Ascending aorta (tissue), 2 donors: ENCODE data around the gene PTGES2. TPM values are rescaled to one million over a fixed set of nuclear protein-coding genes. Genes with fewer than 3 reads are reported as not detected.
"Not testable (repeated sequence)": the region's sequence is repeated elsewhere in the genome, so short reads cannot be mapped to it uniquely, and the experiment has no call there.

ENCODE experiments used
- DNase-seq, 2 donors: peaks; one replicate each; pipeline ENCODE4 v3.0.0-alpha.2; 2019; ENCODE audit warnings: low spot score in 2 of 2
- H3K27ac ChIP-seq, 2 donors: fragments of 200-600 bp; sonication (generic); one replicate each; pipeline ENCODE4 v1.5.1; 2016 to 2017; ENCODE audit warnings: mild to moderate bottlenecking in 1 of 2
- H3K27me3 ChIP-seq: fragments of 200-600 bp; sonication (generic); one replicate; pipeline ENCODE4 v1.5.1; 2017
- H3K36me3 ChIP-seq, 2 donors: fragments of 200-600 bp; sonication (generic); one replicate each; pipeline ENCODE4 v1.5.1; 2016
- H3K4me1 ChIP-seq, 2 donors: fragments of 200-600 bp; sonication (generic); one replicate each; pipeline ENCODE4 v1.5.1; 2016 to 2017; ENCODE audit warnings: mild to moderate bottlenecking in 1 of 2
- H3K4me3 ChIP-seq, 2 donors: fragments of 200-600 bp; sonication (generic); one replicate each; pipeline ENCODE4 v1.5.1; 2016 to 2017; ENCODE audit warnings: mild to moderate bottlenecking in 1 of 2
- H3K9me3 ChIP-seq, 2 donors: fragments of 200-600 bp; sonication (generic); one replicate each; pipeline ENCODE4 v1.5.1; 2016
- CTCF ChIP-seq, 3 experiments: fragments of 200-600 bp in 2 of 3; fragments of 450-650 bp in 1 of 3; sonication (generic) in 2 of 3; IDR thresholded peaks; one replicate each; pipeline ENCODE4 v1.5.1; 2016 to 2019; ENCODE audit warnings: antibody characterized with exemption in 3 of 3, mild to moderate bottlenecking in 1 of 3, moderate library complexity in 1 of 3
- intact Hi-C: fragments of 100-400 bp; cut with DNase I; formaldehyde crosslinking; loops from one replicate; pipeline ENCODE4 v1.15.1; 2023
- total RNA-seq: library from RNA; depleted of rRNA; stranded (reverse); fragments of >200 nt; gene quantifications from one replicate; pipeline ENCODE4 v1.1.0, GENCODE V29; 2016

The PTGES2 gene
- total RNA-seq, 1 donor from 2014 or later, result 97.2 TPM

- TF ChIP-seq CTCF (IDR thresholded peaks at IDR 0.05), result no peak
- no peak overlapping the region for H3K27ac ChIP-seq
- DNase-seq, result no peak
Measured at GRCh38 chr9:128115187-128116103, 12.1 kb downstream of the PTGES2 start.

GRCh38 chr9:128114326-128115186 is 13.0 kb downstream of the PTGES2 start:
- no peak for TF ChIP-seq CTCF (IDR thresholded peaks at IDR 0.05)
- intact Hi-C loops, result loop anchor here (5.0 kb wide), 1 partner anchor 77 kb away; no protein-coding TSS in a partner anchor

More at GRCh38 chr9:128115187-128116103, 12.1 kb downstream of the PTGES2 start:
- intact Hi-C loops, result loop anchor here (2.0 to 5.0 kb wide), 2 partner anchors 78 to 171 kb away; no protein-coding TSS in a partner anchor
- Histone ChIP-seq H3K9me3 (no peaks in the 10 kb centered on the region), H3K27me3 (no peaks in the 10 kb centered on the region), H3K4me3 (no peak overlapping the region), H3K36me3 (peaks cover 7 to 8% of the 10 kb centered on the region in 2 donors), H3K4me1 (peaks cover 0 to 4% of the 10 kb centered on the region in 2 donors)

GRCh38 chr9:128113526-128114325 is 13.8 kb downstream of the PTGES2 start:
- TF ChIP-seq CTCF (IDR thresholded peaks at IDR 0.05), result no peak
- peaks cover 0 to 4% of the 10 kb centered on the region in 2 donors for H3K4me1 ChIP-seq
- intact Hi-C loops, result no loop called here
- no peak overlapping the region for H3K4me3 ChIP-seq
- peaks cover 8 to 18% of the 10 kb centered on the region in 2 donors for H3K36me3 ChIP-seq
- no peak overlapping the region for H3K27ac ChIP-seq
- no peaks in the 10 kb centered on the region for H3K9me3 ChIP-seq
- no peaks in the 10 kb centered on the region for H3K27me3 ChIP-seq
- DNase-seq, result no peak

More at GRCh38 chr9:128114326-128115186, 13.0 kb downstream of the PTGES2 start:
- no peak for DNase-seq
- H3K4me1 ChIP-seq, result peaks cover 0 to 4% of the 10 kb centered on the region in 2 donors
- H3K9me3 ChIP-seq, result no peaks in the 10 kb centered on the region
- H3K27me3 ChIP-seq, result no peaks in the 10 kb centered on the region
- no peak overlapping the region for H3K27ac ChIP-seq
- peaks cover 8 to 9% of the 10 kb centered on the region in 2 donors for H3K36me3 ChIP-seq
- no peak overlapping the region for H3K4me3 ChIP-seq

- DNase-seq, H3K27ac ChIP-seq, intact Hi-C loops, H3K4me3 ChIP-seq, H3K4me1 ChIP-seq, H3K27me3 ChIP-seq, H3K9me3 ChIP-seq: not testable (repeated sequence)
- H3K36me3 ChIP-seq, result peaks cover 26 to 37% of the 10 kb centered on the region in 2 donors
Measured at GRCh38 chr9:128111726-128112125, 15.8 kb downstream of the PTGES2 start.

- Histone ChIP-seq H3K36me3 (peaks cover 42 to 61% of the 10 kb centered on the region in 2 donors), H3K4me3 (no peak overlapping the region), H3K27me3 (no peaks in the 10 kb centered on the region), H3K4me1 (no peaks in the 10 kb centered on the region), H3K9me3 (no peaks in the 10 kb centered on the region), H3K27ac (no peak overlapping the region)
- intact Hi-C loops, result no loop called here
- DNase-seq, result no peak
- TF ChIP-seq CTCF (IDR thresholded peaks at IDR 0.05), result no peak
Measured at GRCh38 chr9:128109050-128109709, 18.3 kb downstream of the PTGES2 start.
